WTC11 (cell line): ENCODE results near the gene NCL. TPM values are rescaled to one million over a fixed set of nuclear protein-coding genes. Genes with fewer than 3 reads are reported as not detected.

Source experiments
- ATAC-seq: fragments of 200-7000 bp; cut with Tn5 transposase; 2 replicates; pipeline ENCODE4 v1.10.0; 2021; ENCODE audit warnings: mild to moderate bottlenecking, moderate library complexity
- CTCF ChIA-PET: fragments of 300-600 bp; sonication (Branson Sonifier 250); formaldehyde crosslinking; loops from one replicate; lab custom pipeline; 2021; ENCODE audit warnings: antibody characterized with exemption; lab: Charles Lee
- POLR2A ChIA-PET: fragments of 350-600 bp; sonication (Branson Sonifier 250); formaldehyde crosslinking; loops from one replicate; lab custom pipeline; 2021; ENCODE audit warnings: antibody characterized with exemption; lab: Charles Lee
- DNase-seq: peaks from one replicate; pipeline ENCODE4 v3.0.0; 2021; ENCODE audit warnings: low spot score
- H3K27ac Mint-ChIP-seq: 2 replicates; pipeline ENCODE4 v1.8.0; 2021; ENCODE audit warnings: mixed read lengths
- H3K27me3 Mint-ChIP-seq: 2 replicates; pipeline ENCODE4 v1.8.0; 2021; ENCODE audit warnings: low read depth, mild to moderate bottlenecking, moderate library complexity, mixed read lengths
- H3K36me3 Mint-ChIP-seq: 2 replicates; pipeline ENCODE4 v1.8.0; 2021; ENCODE audit warnings: mixed read lengths
- H3K4me1 Mint-ChIP-seq: 2 replicates; pipeline ENCODE4 v1.8.0; 2022; ENCODE audit warnings: mixed read lengths
- H3K4me3 Mint-ChIP-seq: 2 replicates; pipeline ENCODE4 v1.8.0; 2021; ENCODE audit warnings: mild to moderate bottlenecking, moderate library complexity, mixed read lengths
- H3K9me3 Mint-ChIP-seq: 2 replicates; pipeline ENCODE4 v1.8.0; 2021; ENCODE audit warnings: mixed read lengths
- ATF1 ChIP-seq: sonication (generic); formaldehyde crosslinking; IDR thresholded peaks from 2 replicates; pipeline ENCODE4 v1.8.1; 2023; ENCODE audit warnings: mild to moderate bottlenecking, moderate library complexity, missing genetic modification reagents
- ATF6 ChIP-seq: sonication (generic); formaldehyde crosslinking; IDR thresholded peaks from 2 replicates; pipeline ENCODE4 v1.8.1; 2023; ENCODE audit warnings: mild to moderate bottlenecking, missing genetic modification reagents
- ESRRA ChIP-seq: sonication (generic); formaldehyde crosslinking; IDR thresholded peaks from 2 replicates; pipeline ENCODE4 v1.8.1; 2022; ENCODE audit warnings: mild to moderate bottlenecking, missing genetic modification reagents, borderline replicate concordance
- FOXK1 ChIP-seq: sonication (generic); formaldehyde crosslinking; IDR thresholded peaks from 2 replicates; pipeline ENCODE4 v1.8.0; 2022; ENCODE audit warnings: mild to moderate bottlenecking, moderate library complexity, missing genetic modification reagents
- FOXP1 ChIP-seq: sonication (generic); formaldehyde crosslinking; IDR thresholded peaks from 2 replicates; pipeline ENCODE4 v1.8.0; 2022; ENCODE audit warnings: missing genetic modification reagents, mild to moderate bottlenecking, moderate library complexity, borderline replicate concordance
- GRHL2 ChIP-seq: fragments of 250-450 bp; sonication (Bioruptor Pico); IDR thresholded peaks from 2 replicates; pipeline ENCODE4 v1.8.0; 2022; ENCODE audit warnings: mild to moderate bottlenecking, moderate library complexity; ENCODE audit not compliant: insufficient replicate concordance, severe bottlenecking
- GTF2I ChIP-seq: fragments of 250-450 bp; sonication (Bioruptor Pico); conservative IDR thresholded peaks from 2 replicates; pipeline ENCODE4 v1.4.0; 2021; ENCODE audit warnings: mild to moderate bottlenecking
- NFE2L1 ChIP-seq: sonication (generic); formaldehyde crosslinking; IDR thresholded peaks from 2 replicates; pipeline ENCODE4 v1.8.1; 2023; ENCODE audit warnings: missing genetic modification reagents
- NR2C2 ChIP-seq: sonication (generic); formaldehyde crosslinking; IDR thresholded peaks from 2 replicates; pipeline ENCODE4 v1.8.0; 2022; ENCODE audit warnings: mild to moderate bottlenecking, missing genetic modification reagents
- TEAD4 ChIP-seq: sonication (generic); formaldehyde crosslinking; IDR thresholded peaks from 2 replicates; pipeline ENCODE4 v1.8.0; 2022; ENCODE audit warnings: mild to moderate bottlenecking, missing genetic modification reagents
- TP53 ChIP-seq: sonication (generic); formaldehyde crosslinking; IDR thresholded peaks from 2 replicates; pipeline ENCODE4 v1.8.1; 2023; ENCODE audit warnings: mild to moderate bottlenecking, missing genetic modification reagents
- ZNF396 ChIP-seq: fragments of 250-450 bp; sonication (Bioruptor Pico); IDR thresholded peaks from 2 replicates; pipeline ENCODE4 v1.8.0; 2021; ENCODE audit warnings: mild to moderate bottlenecking, moderate library complexity, borderline replicate concordance
- total RNA-seq: library from RNA; stranded (reverse); gene quantifications from 3 replicates; pipeline ENCODE4 v1.2.3, GENCODE V29; 2021
- TF ChIP-seq, protein P1 (sequence below): fragments of 250-450 bp; sonication (Bioruptor Pico); IDR thresholded peaks from 2 replicates; pipeline ENCODE4 v1.9.0; 2021; ENCODE audit warnings: moderate library complexity, mild to moderate bottlenecking, inconsistent platforms, borderline replicate concordance
- TF ChIP-seq, protein P2 (sequence below): fragments of 200-600 bp; IDR thresholded peaks from 2 replicates; pipeline ENCODE4 v1.8.0; 2022; ENCODE audit warnings: antibody characterized with exemption
- TF ChIP-seq, protein P3 (sequence below): sonication (generic); formaldehyde crosslinking; IDR thresholded peaks from 2 replicates; pipeline ENCODE4 v1.8.0; 2023; ENCODE audit warnings: missing genetic modification reagents, mild to moderate bottlenecking, borderline replicate concordance

The NCL gene
- total RNA-seq, 1 experiment from 2014 or later: 1,223 TPM

DNA sequence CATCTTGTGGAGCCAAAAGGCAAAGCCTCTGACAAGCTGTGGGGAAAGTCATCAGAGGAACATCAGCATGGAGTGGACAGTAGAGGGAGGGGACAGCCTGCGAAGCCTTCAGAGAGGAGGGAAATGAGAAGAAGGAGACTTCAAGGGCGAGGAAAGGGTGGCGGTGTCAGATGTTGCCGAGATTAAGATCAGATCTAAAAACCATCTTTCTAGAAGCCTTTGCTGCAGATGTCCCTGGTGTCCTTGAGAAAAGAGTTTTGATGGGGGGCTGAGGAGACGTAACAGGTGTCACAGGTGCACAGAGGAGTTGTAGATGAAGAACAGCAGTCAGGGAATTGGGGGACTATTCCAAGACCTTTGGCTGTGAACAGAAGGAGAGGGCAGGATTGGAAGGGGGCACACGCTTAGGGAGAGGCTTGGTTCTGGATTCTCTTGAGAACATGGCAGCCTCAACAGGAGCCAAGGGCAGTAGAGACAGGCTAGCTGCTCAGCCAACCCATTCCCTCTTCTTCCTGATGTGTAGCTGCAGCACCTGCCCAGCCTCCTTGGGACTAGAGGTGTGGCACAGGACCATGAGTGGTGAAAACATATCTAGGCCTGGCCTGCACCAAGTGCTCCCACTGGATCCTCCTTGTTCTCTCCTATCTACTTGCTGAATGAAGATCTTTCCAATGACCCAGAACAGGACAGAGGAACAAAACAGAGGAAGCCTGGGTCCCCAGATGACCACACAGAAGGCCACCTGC lies 22.7 kb upstream of the NCL start:
- no peak for TF ChIP-seq FOXP1 (CRISPR knock-in tag)
- TF ChIP-seq, protein P1, sequence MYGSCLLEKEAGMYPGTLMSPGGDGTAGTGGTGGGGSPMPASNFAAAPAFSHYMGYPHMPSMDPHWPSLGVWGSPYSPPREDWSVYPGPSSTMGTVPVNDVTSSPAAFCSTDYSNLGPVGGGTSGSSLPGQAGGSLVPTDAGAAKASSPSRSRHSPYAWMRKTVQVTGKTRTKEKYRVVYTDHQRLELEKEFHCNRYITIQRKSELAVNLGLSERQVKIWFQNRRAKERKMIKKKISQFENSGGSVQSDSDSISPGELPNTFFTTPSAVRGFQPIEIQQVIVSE (CRISPR knock-in tag): no peak
- no peak for TF ChIP-seq NFE2L1 (CRISPR knock-in tag)
- TF ChIP-seq GTF2I (CRISPR knock-in tag): no peak
- no peak for TF ChIP-seq FOXK1 (CRISPR knock-in tag)
- TF ChIP-seq, protein P2, sequence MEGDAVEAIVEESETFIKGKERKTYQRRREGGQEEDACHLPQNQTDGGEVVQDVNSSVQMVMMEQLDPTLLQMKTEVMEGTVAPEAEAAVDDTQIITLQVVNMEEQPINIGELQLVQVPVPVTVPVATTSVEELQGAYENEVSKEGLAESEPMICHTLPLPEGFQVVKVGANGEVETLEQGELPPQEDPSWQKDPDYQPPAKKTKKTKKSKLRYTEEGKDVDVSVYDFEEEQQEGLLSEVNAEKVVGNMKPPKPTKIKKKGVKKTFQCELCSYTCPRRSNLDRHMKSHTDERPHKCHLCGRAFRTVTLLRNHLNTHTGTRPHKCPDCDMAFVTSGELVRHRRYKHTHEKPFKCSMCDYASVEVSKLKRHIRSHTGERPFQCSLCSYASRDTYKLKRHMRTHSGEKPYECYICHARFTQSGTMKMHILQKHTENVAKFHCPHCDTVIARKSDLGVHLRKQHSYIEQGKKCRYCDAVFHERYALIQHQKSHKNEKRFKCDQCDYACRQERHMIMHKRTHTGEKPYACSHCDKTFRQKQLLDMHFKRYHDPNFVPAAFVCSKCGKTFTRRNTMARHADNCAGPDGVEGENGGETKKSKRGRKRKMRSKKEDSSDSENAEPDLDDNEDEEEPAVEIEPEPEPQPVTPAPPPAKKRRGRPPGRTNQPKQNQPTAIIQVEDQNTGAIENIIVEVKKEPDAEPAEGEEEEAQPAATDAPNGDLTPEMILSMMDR: no peak
- TF ChIP-seq ZNF396 (CRISPR knock-in tag): no peak
- no peak for TF ChIP-seq ATF6
- no peak for TF ChIP-seq ESRRA
- TF ChIP-seq TP53 (CRISPR knock-in tag): no peak
- TF ChIP-seq TEAD4 (CRISPR knock-in tag): no peak
- no peak for TF ChIP-seq ATF1 (CRISPR knock-in tag)
- TF ChIP-seq GRHL2 (CRISPR knock-in tag): no peak
- TF ChIP-seq, protein P3, sequence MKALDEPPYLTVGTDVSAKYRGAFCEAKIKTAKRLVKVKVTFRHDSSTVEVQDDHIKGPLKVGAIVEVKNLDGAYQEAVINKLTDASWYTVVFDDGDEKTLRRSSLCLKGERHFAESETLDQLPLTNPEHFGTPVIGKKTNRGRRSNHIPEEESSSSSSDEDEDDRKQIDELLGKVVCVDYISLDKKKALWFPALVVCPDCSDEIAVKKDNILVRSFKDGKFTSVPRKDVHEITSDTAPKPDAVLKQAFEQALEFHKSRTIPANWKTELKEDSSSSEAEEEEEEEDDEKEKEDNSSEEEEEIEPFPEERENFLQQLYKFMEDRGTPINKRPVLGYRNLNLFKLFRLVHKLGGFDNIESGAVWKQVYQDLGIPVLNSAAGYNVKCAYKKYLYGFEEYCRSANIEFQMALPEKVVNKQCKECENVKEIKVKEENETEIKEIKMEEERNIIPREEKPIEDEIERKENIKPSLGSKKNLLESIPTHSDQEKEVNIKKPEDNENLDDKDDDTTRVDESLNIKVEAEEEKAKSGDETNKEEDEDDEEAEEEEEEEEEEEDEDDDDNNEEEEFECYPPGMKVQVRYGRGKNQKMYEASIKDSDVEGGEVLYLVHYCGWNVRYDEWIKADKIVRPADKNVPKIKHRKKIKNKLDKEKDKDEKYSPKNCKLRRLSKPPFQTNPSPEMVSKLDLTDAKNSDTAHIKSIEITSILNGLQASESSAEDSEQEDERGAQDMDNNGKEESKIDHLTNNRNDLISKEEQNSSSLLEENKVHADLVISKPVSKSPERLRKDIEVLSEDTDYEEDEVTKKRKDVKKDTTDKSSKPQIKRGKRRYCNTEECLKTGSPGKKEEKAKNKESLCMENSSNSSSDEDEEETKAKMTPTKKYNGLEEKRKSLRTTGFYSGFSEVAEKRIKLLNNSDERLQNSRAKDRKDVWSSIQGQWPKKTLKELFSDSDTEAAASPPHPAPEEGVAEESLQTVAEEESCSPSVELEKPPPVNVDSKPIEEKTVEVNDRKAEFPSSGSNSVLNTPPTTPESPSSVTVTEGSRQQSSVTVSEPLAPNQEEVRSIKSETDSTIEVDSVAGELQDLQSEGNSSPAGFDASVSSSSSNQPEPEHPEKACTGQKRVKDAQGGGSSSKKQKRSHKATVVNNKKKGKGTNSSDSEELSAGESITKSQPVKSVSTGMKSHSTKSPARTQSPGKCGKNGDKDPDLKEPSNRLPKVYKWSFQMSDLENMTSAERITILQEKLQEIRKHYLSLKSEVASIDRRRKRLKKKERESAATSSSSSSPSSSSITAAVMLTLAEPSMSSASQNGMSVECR: no peak
- no peak for TF ChIP-seq NR2C2 (CRISPR knock-in tag)
- TF ChIP-seq, all 79 proteins: peak for 0
- ChIA-PET CTCF (interaction anchor here (1.5 kb wide), 1 partner anchor 54 kb away, joined by 3 read pairs; no protein-coding TSS in a partner anchor), POLR2A (no interaction called here)
- no peak for DNase-seq
- no peak for ATAC-seq
- no peaks in the 10 kb centered on the region; the same call in 1 of the 2 replicates for H3K27me3 Mint-ChIP-seq
- peaks cover 24% of the 10 kb centered on the region for H3K36me3 Mint-ChIP-seq
- peaks cover 37% of the 10 kb centered on the region for H3K9me3 Mint-ChIP-seq
- H3K4me3 Mint-ChIP-seq: no peak overlapping the region
- H3K4me1 Mint-ChIP-seq: 0 out of 2 replicates have a peak, but pooled peaks cover 3% of the 10 kb centered on the region
- H3K27ac Mint-ChIP-seq: no peak overlapping the region
